Ovary (tissue), 9 donors: Measurements from ENCODE around the gene C1QB. TPM values are rescaled to one million over a fixed set of nuclear protein-coding genes. Genes with fewer than 3 reads are reported as not detected.

Experiments used
- DNase-seq, 5 donors: peaks; one replicate each; pipeline ENCODE4 v3.0.0-alpha.2; 2019 to 2020
- H3K27ac ChIP-seq, 2 donors: fragments of 200-600 bp; one replicate each; pipeline versions ENCODE4 v1.5.1 to v1.8.0; 2019 to 2022
- H3K27me3 ChIP-seq: fragments of 200-600 bp; one replicate; pipeline ENCODE4 v1.8.0; 2022
- H3K36me3 ChIP-seq: fragments of 200-600 bp; sonication (generic); one replicate; pipeline ENCODE4 v1.5.1; 2019
- H3K4me1 ChIP-seq: one replicate; pipeline ENCODE4 v1.8.1; 2013; ENCODE audit warnings: mild to moderate bottlenecking, moderate library complexity; ENCODE audit not compliant: insufficient read depth
- H3K4me3 ChIP-seq: fragments of 200-600 bp; sonication (generic); one replicate; pipeline ENCODE4 v1.5.1; 2017
- H3K9me3 ChIP-seq, 2 donors: fragments of 200-600 bp in 1 of 2; sonication (generic) in 1 of 2; one replicate each; pipeline versions ENCODE4 v1.5.1 to v1.8.1; 2013 to 2019; ENCODE audit warnings: mild to moderate bottlenecking in 1 of 2, moderate library complexity in 1 of 2
- EP300 ChIP-seq: sonication (generic); formaldehyde crosslinking; IDR thresholded peaks from one replicate; pipeline ENCODE4 v1.6.1; 2017; ENCODE audit warnings: antibody characterized with exemption
- POLR2A ChIP-seq: fragments of 450-650 bp; IDR thresholded peaks from one replicate; pipeline ENCODE4 v1.6.1; 2017; ENCODE audit warnings: antibody characterized with exemption, mild to moderate bottlenecking, moderate library complexity
- WGBS, 3 donors: extraction: QIAGEN DNeasy Blood & Tissue Kit in 1 of 3; methylation state at CpG; one replicate each; pipeline versions ENCODE4 v1.1.5 to v1.1.7; 2013 to 2017; 5-methylcytosine and 5-hydroxymethylcytosine counted together
- intact Hi-C, 4 donors: fragments of 100-400 bp; cut with DNase I; formaldehyde crosslinking; loops; one replicate each; pipeline versions ENCODE4 v1.11.0 to v1.15.1; 2022 to 2023
- polyA plus RNA-seq, 2 donors: library from polyadenylated mRNA; stranded (reverse); fragments of 200-250 nt in 1 of 2; fragments of 350-450 nt in 1 of 2; fragmentation: Illumina TruSeq in 1 of 2; extraction: RNeasy Lipid Tissue Mini Kit (QIAGEN cat#74804) in 1 of 2; gene quantifications; one replicate each; pipeline ENCODE4 v1.2.3, GENCODE V29; 2013 to 2014
- total RNA-seq, 7 donors: library from RNA; depleted of rRNA in 2 of 7; stranded (reverse); fragments of >200 nt in 2 of 7; fragmentation: NEBNext Ultra II Directional in 3 of 7; extraction: Animal tissue kit (Norgen Biotek cat#: 25700) in 3 of 7; gene quantifications; one replicate each; pipeline versions ENCODE4 v1.1.0 to v1.2.4, GENCODE V29; 2016 to 2023
- TF ChIP-seq, protein P1 (sequence below), 3 donors: fragments of 450-650 bp in 2 of 3; fragments of 200-600 bp in 1 of 3; IDR thresholded peaks; one replicate each; pipeline versions ENCODE4 v1.5.1 to v1.8.0; 2016 to 2022; ENCODE audit warnings: antibody characterized with exemption in 3 of 3, mild to moderate bottlenecking in 1 of 3
- donor health status: DM: no; HTN: no; CAD: no; lungs with moderate emphysema.
- donor health status: DM: no; HTN: no; CAD: no.
- donor health status: Bipolar disorder and iron deficiency.
- donor health status: DM: yes; HTN: yes; CAD: no.
- donor health status: DM: no; HTN: no; CAD: no.
- donor health status: DM: yes; HTN: yes; CAD: no.

The C1QB gene
- total and polyA plus RNA-seq, 9 donors, result 26.5 to 206 (median 96.7) TPM

- intact Hi-C loops, result no loop called here
- WGBS, 3 donors, result 59 to 63% (median 60%) methylated on average over 13 of the region's 13 CpGs
- H3K27ac ChIP-seq, result no peak overlapping the region
These were observed 25.2 kb downstream of the C1QB start for GRCh38 chr1:22677931-22678896.

DNA sequence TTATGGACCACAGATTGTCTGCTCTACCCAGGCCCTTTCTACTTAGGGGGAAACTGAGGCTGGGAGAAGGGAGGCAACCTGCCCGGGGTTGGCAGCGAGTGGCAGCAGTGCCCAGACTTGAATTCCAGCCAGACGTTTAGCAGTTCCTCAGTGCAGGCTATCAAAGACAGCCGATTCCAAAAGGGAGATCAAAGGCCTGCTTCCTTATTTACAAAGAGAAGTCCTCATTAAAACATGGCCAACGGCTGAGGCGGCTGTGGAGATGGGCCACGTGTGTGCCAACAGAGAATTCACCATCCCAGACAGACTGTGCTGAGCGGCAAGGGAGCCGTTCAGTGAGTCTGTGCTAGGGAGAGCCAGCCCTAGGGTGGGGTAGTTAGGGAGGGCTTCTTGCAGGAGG lies 27.7 kb downstream of the C1QB start:
- 65 to 83% (median 69%) methylated on average over 9 of the region's 9 CpGs for WGBS, 3 donors
- no peak for TF ChIP-seq EP300
- TF ChIP-seq POLR2A, result no peak
- TF ChIP-seq, protein P1, sequence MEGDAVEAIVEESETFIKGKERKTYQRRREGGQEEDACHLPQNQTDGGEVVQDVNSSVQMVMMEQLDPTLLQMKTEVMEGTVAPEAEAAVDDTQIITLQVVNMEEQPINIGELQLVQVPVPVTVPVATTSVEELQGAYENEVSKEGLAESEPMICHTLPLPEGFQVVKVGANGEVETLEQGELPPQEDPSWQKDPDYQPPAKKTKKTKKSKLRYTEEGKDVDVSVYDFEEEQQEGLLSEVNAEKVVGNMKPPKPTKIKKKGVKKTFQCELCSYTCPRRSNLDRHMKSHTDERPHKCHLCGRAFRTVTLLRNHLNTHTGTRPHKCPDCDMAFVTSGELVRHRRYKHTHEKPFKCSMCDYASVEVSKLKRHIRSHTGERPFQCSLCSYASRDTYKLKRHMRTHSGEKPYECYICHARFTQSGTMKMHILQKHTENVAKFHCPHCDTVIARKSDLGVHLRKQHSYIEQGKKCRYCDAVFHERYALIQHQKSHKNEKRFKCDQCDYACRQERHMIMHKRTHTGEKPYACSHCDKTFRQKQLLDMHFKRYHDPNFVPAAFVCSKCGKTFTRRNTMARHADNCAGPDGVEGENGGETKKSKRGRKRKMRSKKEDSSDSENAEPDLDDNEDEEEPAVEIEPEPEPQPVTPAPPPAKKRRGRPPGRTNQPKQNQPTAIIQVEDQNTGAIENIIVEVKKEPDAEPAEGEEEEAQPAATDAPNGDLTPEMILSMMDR (IDR thresholded peaks at IDR 0.05), result no peak
- Histone ChIP-seq H3K27ac (no peak overlapping the region), H3K4me1 (peaks cover 3% of the 10 kb centered on the region), H3K27me3 (no peaks in the 10 kb centered on the region), H3K4me3 (no peak overlapping the region), H3K9me3 (no peaks in the 10 kb centered on the region), H3K36me3 (no peaks in the 10 kb centered on the region)
- no peak for DNase-seq
- intact Hi-C loops, result no loop called here

More at GRCh38 chr1:22677931-22678896, 25.2 kb downstream of the C1QB start:
- DNase-seq, result no peak
- Histone ChIP-seq H3K27me3 (no peaks in the 10 kb centered on the region), H3K9me3 (no peaks in the 10 kb centered on the region), H3K4me3 (no peak overlapping the region), H3K4me1 (no peaks in the 10 kb centered on the region), H3K36me3 (no peaks in the 10 kb centered on the region)
- TF ChIP-seq POLR2A, result no peak
- TF ChIP-seq, protein P1 (IDR thresholded peaks at IDR 0.05), result no peak
- no peak for TF ChIP-seq EP300

- TF ChIP-seq POLR2A (no peak), EP300 (no peak)
- Histone ChIP-seq H3K9me3 (no peaks in the 10 kb centered on the region), H3K4me3 (no peak overlapping the region), H3K4me1 (peaks cover 4% of the 10 kb centered on the region), H3K27me3 (no peaks in the 10 kb centered on the region), H3K27ac (no peak overlapping the region), H3K36me3 (no peaks in the 10 kb centered on the region)
- intact Hi-C loops, result no loop called here
- no peak for DNase-seq
- WGBS, 3 donors, result 79 to 83% (median 81%) methylated on average over 15 of the region's 15 CpGs
These were observed 28.7 kb downstream of the C1QB start for GRCh38 chr1:22681556-22682276.

DNA sequence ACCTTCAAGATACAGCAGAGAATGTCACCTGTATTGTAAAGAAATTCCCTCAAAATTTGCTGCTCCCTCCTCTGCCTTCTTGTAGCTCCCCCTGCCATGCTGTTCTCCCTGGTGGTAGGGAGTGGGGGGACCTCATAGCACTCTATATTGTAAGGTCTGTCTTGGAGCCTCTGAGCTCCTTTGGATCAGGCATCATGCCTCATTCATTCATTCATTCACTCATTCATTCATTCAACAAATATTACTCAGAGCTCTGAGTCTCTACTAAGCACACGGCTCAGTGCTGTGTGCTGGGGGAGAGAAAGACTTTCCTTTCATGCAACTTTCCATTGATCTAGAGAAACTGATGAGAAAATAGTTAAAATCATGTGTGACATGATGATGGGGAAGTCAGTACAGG lies 30.5 kb downstream of the C1QB start:
- intact Hi-C loops, result no loop called here
- Histone ChIP-seq H3K27ac (no peak overlapping the region), H3K4me1 (peaks cover 4% of the 10 kb centered on the region), H3K4me3 (no peak overlapping the region), H3K36me3 (no peaks in the 10 kb centered on the region), H3K27me3 (no peaks in the 10 kb centered on the region), H3K9me3 (no peaks in the 10 kb centered on the region)
- TF ChIP-seq, protein P1 (IDR thresholded peaks at IDR 0.05), result no peak
- TF ChIP-seq POLR2A (no peak), EP300 (no peak)
- 83 to 89% (median 84%) methylated on average over 1 of the region's 1 CpG for WGBS, 3 donors
- no peak for DNase-seq
